SH-SY5Y (cell line): Measurements from ENCODE around the gene UBE4A.

Experiments used
- GATA2 ChIP-seq: IDR thresholded peaks from 2 replicates; pipeline ENCODE4 v1.6.1; 2011; ENCODE audit warnings: mild to moderate bottlenecking, low read depth, low read length
- GATA3 ChIP-seq: IDR thresholded peaks from 2 replicates; pipeline ENCODE4 v1.6.1; 2011; ENCODE audit warnings: low read depth, mild to moderate bottlenecking, low read length, moderate library complexity

GRCh38 chr11:118320515-118320914, 38.9 kb upstream of the UBE4A start:
- no peak for TF ChIP-seq GATA2
- TF ChIP-seq GATA3: no peak
